Breast epithelium (tissue), 4 donors: ENCODE data around the gene BATF. TPM values are rescaled to one million over a fixed set of nuclear protein-coding genes. Genes with fewer than 3 reads are reported as not detected.
A peak's percentile ranks its signal among the peaks of the same experiment; 100 is the strongest.

ENCODE experiments used
- DNase-seq, 2 donors: peaks; one replicate each; pipeline ENCODE4 v3.0.0-alpha.2; 2019; ENCODE audit warnings: low spot score in 2 of 2
- H3K27ac ChIP-seq, 2 donors: fragments of 200-600 bp; sonication (generic) in 1 of 2; one replicate each; pipeline ENCODE4 v1.5.1; 2016 to 2019; ENCODE audit warnings: mild to moderate bottlenecking in 1 of 2
- H3K27me3 ChIP-seq, 2 donors: fragments of 200-600 bp; sonication (generic) in 1 of 2; one replicate each; pipeline versions ENCODE4 v1.5.1 to v1.6.0; 2017 to 2019; ENCODE audit warnings: control low read depth in 1 of 2, mild to moderate bottlenecking in 1 of 2
- H3K36me3 ChIP-seq: fragments of 200-600 bp; one replicate; pipeline ENCODE4 v1.5.1; 2019
- H3K4me1 ChIP-seq, 2 donors: fragments of 200-600 bp; sonication (generic); one replicate each; pipeline ENCODE4 v1.5.1; 2016 to 2019; ENCODE audit warnings: control low read depth in 1 of 2
- H3K4me3 ChIP-seq, 3 donors: fragments of 200-600 bp; sonication (generic); 1 replicate in 2 of 3; 2 replicates in 1 of 3; pipeline ENCODE4 v1.5.1; 2016 to 2019; ENCODE audit warnings: mild to moderate bottlenecking in 3 of 3, moderate library complexity in 2 of 3
- H3K9me3 ChIP-seq, 2 donors: fragments of 200-600 bp; sonication (generic) in 1 of 2; one replicate each; pipeline ENCODE4 v1.5.1; 2016 to 2019; ENCODE audit warnings: control low read depth in 1 of 2
- POLR2A ChIP-seq: fragments of 450-650 bp; IDR thresholded peaks from one replicate; pipeline ENCODE4 v1.6.1; 2016; ENCODE audit warnings: antibody characterized with exemption, mild to moderate bottlenecking, moderate library complexity
- POLR2AphosphoS5 ChIP-seq, 3 donors: sonication (generic); formaldehyde crosslinking; IDR thresholded peaks; one replicate each; pipeline ENCODE4 v1.6.1; 2017; ENCODE audit warnings: antibody characterized with exemption in 3 of 3
- intact Hi-C: fragments of 100-400 bp; cut with DNase I; formaldehyde crosslinking; loops from one replicate; pipeline ENCODE4 v1.15.1; 2023; ENCODE audit warnings: low total_unique reads
- total RNA-seq, 3 donors: library from RNA; depleted of rRNA; stranded (reverse); fragments of >200 nt; gene quantifications; one replicate each; pipeline ENCODE4 v1.1.0, GENCODE V29; 2016
- TF ChIP-seq, protein P1 (sequence below), 3 donors: fragments of 450-650 bp; IDR thresholded peaks; one replicate each; pipeline ENCODE4 v1.5.1; 2016 to 2017; ENCODE audit warnings: antibody characterized with exemption in 3 of 3, mild to moderate bottlenecking in 3 of 3, moderate library complexity in 3 of 3

Gene BATF
- total RNA-seq, 3 donors from 2014 or later: 15.7 to 43.6 (median 34.7) TPM

DNA sequence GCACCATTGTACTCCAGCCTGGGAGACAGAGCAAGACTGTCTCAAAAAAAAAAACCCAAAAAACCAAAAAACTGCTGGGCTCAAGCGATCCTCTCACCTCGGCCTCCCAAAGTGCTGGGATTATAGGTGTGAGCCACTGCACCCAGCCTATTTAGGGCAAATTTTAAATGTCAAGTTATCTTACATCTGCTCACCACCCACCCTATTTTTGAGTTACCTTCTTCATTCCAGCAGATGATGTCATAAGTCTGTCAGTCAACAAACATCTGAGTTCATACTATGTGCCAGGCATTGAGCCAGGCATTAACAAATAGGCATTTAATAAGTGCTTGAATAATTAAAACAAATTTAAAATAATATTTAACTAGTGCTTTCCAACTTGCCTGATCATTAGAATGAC is 21.5 kb downstream of the BATF start:
- intact Hi-C loops: no loop called here
- Histone ChIP-seq H3K36me3 (no peaks in the 10 kb centered on the region), H3K27me3 (no peaks in the 10 kb centered on the region), H3K4me3 (no peak overlapping the region), H3K27ac (peak overlapping the region in 1 of 2 donors; percentile 83), H3K9me3 (no peaks in the 10 kb centered on the region), H3K4me1 (no peaks in the 10 kb centered on the region)
- TF ChIP-seq POLR2A (no peak), POLR2AphosphoS5 (IDR thresholded peaks at IDR 0.05) (no peak)
- TF ChIP-seq, protein P1, sequence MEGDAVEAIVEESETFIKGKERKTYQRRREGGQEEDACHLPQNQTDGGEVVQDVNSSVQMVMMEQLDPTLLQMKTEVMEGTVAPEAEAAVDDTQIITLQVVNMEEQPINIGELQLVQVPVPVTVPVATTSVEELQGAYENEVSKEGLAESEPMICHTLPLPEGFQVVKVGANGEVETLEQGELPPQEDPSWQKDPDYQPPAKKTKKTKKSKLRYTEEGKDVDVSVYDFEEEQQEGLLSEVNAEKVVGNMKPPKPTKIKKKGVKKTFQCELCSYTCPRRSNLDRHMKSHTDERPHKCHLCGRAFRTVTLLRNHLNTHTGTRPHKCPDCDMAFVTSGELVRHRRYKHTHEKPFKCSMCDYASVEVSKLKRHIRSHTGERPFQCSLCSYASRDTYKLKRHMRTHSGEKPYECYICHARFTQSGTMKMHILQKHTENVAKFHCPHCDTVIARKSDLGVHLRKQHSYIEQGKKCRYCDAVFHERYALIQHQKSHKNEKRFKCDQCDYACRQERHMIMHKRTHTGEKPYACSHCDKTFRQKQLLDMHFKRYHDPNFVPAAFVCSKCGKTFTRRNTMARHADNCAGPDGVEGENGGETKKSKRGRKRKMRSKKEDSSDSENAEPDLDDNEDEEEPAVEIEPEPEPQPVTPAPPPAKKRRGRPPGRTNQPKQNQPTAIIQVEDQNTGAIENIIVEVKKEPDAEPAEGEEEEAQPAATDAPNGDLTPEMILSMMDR (IDR thresholded peaks at IDR 0.05): no peak
- no peak for DNase-seq

DNA sequence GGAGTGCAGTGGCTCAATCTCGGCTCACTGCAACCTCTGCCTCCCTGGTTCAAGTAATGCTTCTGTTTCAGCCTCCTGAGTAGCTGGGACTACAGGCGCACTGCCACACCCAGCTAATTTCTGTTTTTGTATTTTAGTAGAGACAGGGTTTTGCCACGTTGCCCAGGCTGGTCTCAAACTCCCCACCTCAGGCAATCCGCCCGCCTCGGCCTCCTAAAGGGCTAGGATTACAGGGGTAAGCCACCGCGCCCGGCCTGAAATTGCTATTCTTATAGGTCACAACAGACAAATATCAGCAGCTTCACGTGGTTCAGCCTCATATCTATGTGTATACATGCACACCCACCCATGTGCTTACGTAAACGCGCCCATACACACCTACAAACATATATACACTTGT is 23.6 kb downstream of the BATF start:
- Histone ChIP-seq H3K36me3 (no peaks in the 10 kb centered on the region), H3K27ac (no peak overlapping the region), H3K9me3 (no peaks in the 10 kb centered on the region), H3K4me3 (no peak overlapping the region), H3K27me3 (no peaks in the 10 kb centered on the region), H3K4me1 (no peaks in the 10 kb centered on the region)
- intact Hi-C loops: no loop called here
- TF ChIP-seq POLR2AphosphoS5 (IDR thresholded peaks at IDR 0.05) (no peak), POLR2A (no peak)
- TF ChIP-seq, protein P1 (IDR thresholded peaks at IDR 0.05): no peak
- DNase-seq: no peak

DNA sequence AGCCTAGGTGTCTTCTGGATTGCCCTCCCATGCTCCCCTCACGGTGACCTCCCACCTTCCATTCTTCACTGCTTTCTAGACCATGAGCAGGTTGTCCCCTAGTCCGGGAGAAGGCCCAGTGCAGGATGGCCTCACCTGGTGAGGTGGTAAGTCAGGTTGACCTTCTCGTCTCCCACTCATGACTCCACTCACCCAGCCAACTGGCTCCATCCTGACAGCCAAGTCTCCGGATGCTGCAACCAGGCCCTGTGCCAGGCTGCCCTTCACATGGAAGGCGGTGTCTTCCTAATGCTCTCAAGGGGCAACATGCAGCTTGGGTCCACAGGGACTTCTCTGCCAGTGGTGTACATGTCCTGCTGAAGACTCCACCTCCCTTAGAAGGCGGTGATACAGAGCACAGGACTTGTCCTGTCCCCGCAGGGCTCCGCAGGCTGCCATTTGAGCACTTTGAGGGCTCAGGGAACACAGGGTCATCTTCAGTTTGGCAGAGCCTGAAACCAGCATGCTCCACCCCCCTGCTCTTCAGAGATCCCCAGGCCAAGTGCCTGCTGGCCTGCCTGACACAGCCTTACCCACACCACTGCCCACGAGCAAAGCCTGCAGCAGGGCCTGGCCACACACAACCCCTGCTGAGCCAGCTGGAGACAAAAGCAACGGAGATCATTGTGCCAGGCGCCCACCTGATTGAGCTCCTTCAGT is 25.4 kb downstream of the BATF start:
- Histone ChIP-seq H3K4me3 (no peak overlapping the region), H3K27me3 (no peaks in the 10 kb centered on the region), H3K27ac (peak overlapping the region in 1 of 2 donors; percentile 12), H3K4me1 (no peaks in the 10 kb centered on the region), H3K36me3 (no peaks in the 10 kb centered on the region), H3K9me3 (no peaks in the 10 kb centered on the region)
- no peak for DNase-seq
- intact Hi-C loops: no loop called here
- TF ChIP-seq POLR2A (no peak), POLR2AphosphoS5 (IDR thresholded peaks at IDR 0.05) (no peak)
- TF ChIP-seq, protein P1 (IDR thresholded peaks at IDR 0.05): no peak

DNA sequence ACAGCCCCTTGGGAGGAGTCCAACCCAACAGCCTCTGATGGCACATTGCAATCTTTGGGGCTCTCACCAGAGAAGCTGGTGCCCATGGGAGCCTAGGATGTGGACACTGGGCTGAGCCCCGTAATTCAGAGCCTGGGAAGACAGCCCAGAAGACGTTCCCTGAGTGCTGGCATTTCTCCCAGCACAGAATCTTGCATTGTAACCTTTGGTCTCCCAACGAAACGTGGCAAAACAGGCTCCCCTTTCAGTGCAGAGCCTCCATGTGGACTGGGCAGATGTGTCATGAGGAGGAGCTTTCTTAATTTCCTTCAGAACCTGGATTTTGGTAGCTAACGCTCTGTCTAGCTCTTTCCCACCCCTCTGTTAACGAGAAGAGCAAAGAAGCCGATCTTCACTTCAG is 26.3 kb downstream of the BATF start:
- Histone ChIP-seq H3K4me1 (no peaks in the 10 kb centered on the region), H3K9me3 (no peaks in the 10 kb centered on the region), H3K36me3 (no peaks in the 10 kb centered on the region), H3K27me3 (no peaks in the 10 kb centered on the region), H3K4me3 (no peak overlapping the region), H3K27ac (peak overlapping the region in 1 of 2 donors; percentile 12)
- TF ChIP-seq POLR2AphosphoS5 (IDR thresholded peaks at IDR 0.05) (no peak), POLR2A (no peak)
- TF ChIP-seq, protein P1 (IDR thresholded peaks at IDR 0.05): no peak
- intact Hi-C loops: no loop called here
- no peak for DNase-seq

DNA sequence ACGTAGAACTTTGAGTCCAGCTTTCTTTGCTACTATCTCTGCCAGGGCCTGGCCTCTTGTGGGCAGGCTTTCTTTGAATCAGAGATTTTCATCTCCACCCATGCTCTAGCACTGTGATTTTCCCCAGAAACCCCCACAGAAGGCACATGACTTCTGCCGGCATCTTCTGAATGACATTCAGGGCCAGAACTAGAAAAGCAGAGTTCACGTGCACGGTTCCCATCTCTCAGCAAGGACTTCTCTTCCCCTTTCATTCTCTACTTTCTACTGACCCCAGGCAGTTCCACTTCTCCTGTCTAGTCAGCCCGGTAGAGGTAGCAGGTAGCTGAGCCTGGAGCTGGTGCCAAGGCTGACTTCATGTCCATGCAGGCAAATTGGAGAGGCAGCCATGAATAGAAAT is 26.9 kb downstream of the BATF start:
- intact Hi-C loops: no loop called here
- H3K27ac ChIP-seq: no peak overlapping the region

More for the DNA sequence above, 26.9 kb downstream of the BATF start:
- Histone ChIP-seq H3K27me3 (no peaks in the 10 kb centered on the region), H3K4me1 (no peaks in the 10 kb centered on the region), H3K4me3 (no peak overlapping the region), H3K36me3 (no peaks in the 10 kb centered on the region), H3K9me3 (no peaks in the 10 kb centered on the region)
- TF ChIP-seq POLR2AphosphoS5 (IDR thresholded peaks at IDR 0.05): no peak
- no peak for TF ChIP-seq POLR2A
- TF ChIP-seq, protein P1 (IDR thresholded peaks at IDR 0.05): no peak
- DNase-seq: no peak
